PFSK-1 (cell line): ENCODE measurements around the gene ZCWPW2.

Experiments used
- FOXP2 ChIP-seq: optimal IDR thresholded peaks from 2 replicates; pipeline ENCODE3; 2011; ENCODE audit warnings: borderline replicate concordance, control low read depth, inconsistent platforms; ENCODE audit not compliant: insufficient read depth; ENCODE audit errors: extremely low read length, extremely low read depth
- POLR2AphosphoS5 ChIP-seq: IDR thresholded peaks from 2 replicates; pipeline ENCODE4 v1.6.1; 2012; ENCODE audit warnings: low read depth, mild to moderate bottlenecking, control low read depth, low read length, moderate library complexity
- REST ChIP-seq, 2 experiments: IDR thresholded peaks; 2 replicates each; pipeline versions ENCODE4 v1.6.1 to v1.8.0; 2011 to 2012; ENCODE audit warnings: low read depth in 2 of 2, low read length in 2 of 2, control low read depth in 1 of 2, inconsistent platforms in 1 of 2, mild to moderate bottlenecking in 1 of 2, moderate library complexity in 1 of 2; ENCODE audit not compliant: insufficient read depth in 1 of 2
- SIN3A ChIP-seq: IDR thresholded peaks from 2 replicates; pipeline ENCODE4 v1.6.1; 2012; ENCODE audit warnings: mild to moderate bottlenecking, low read length, moderate library complexity, borderline replicate concordance; ENCODE audit not compliant: insufficient read depth
- TAF1 ChIP-seq: IDR thresholded peaks from 2 replicates; pipeline ENCODE4 v1.6.1; 2012; ENCODE audit warnings: low read length, control low read depth, borderline replicate concordance; ENCODE audit not compliant: insufficient read depth

GRCh38 chr3:28495301-28495700 is 146.8 kb downstream of the ZCWPW2 start:
- TF ChIP-seq POLR2AphosphoS5 = no peak
- no peak for TF ChIP-seq TAF1
- no peak for TF ChIP-seq SIN3A
- no peak for TF ChIP-seq REST (IDR thresholded peaks at IDR 0.05; ENCODE audit: insufficient read depth in 1 of 2, low read depth in 2 of 2, low read length in 2 of 2)
- no peak for TF ChIP-seq FOXP2
